ENCODE data around the gene SAMD4B. TPM values are rescaled to one million over a fixed set of nuclear protein-coding genes. Genes with fewer than 3 reads are reported as not detected.
"Not testable (repeated sequence)": the region's sequence is repeated elsewhere in the genome, so short reads cannot be mapped to it uniquely, and the experiment has no call there.

The SAMD4B gene
- total and polyA plus RNA-seq, 12 donors: 35.5 to 92.8 (median 49.8) TPM

GRCh38 chr19:39328046-39328705, 14.0 kb upstream of the SAMD4B start:
- WGBS, 2 donors: 27 to 28% methylated on average over 17 of the region's 17 CpGs
- peak; percentile 61 to 88 (median 80) for ATAC-seq
- TF ChIP-seq CTCF (IDR thresholded peaks at IDR 0.05): peak; percentile 83 to 98 (median 95)

GRCh38 chr19:39329948-39330347, 12.3 kb upstream of the SAMD4B start:
- ATAC-seq: no peak
- no peak overlapping the region for H3K4me3 ChIP-seq
- H3K36me3 ChIP-seq: peaks cover 0 to 54% (median 0%) of the 10 kb centered on the region in 9 donors
- TF ChIP-seq CTCF (IDR thresholded peaks at IDR 0.05): no peak
- intact Hi-C loops (cut with DNase I): loop anchor here in 9 of 10 donors (2.0 to 10.0 kb wide), 10 partner anchors 115 to 375 kb away; partner anchors contain the start of genes FBXO17 (in 2 of the 9) and NCCRP1 (in 2 of the 9)
- H3K4me1 ChIP-seq: peaks cover 0 to 30% (median 5%) of the 10 kb centered on the region in 9 donors
- no peak overlapping the region for H3K27ac ChIP-seq
- no peaks in the 10 kb centered on the region for H3K9me3 ChIP-seq
- DNase-seq: no peak
- peaks cover 0 to 5% (median 0%) of the 10 kb centered on the region in 7 donors for H3K27me3 ChIP-seq
- 92 to 95% methylated on average over 7 of the region's 7 CpGs for WGBS, 2 donors

More at GRCh38 chr19:39328046-39328705, 14.0 kb upstream of the SAMD4B start:
- peaks cover 0 to 16% (median 5%) of the 10 kb centered on the region in 9 donors for H3K4me1 ChIP-seq
- peak; percentile 82 to 85 for DNase-seq
- H3K27ac ChIP-seq: no peak overlapping the region
- H3K27me3 ChIP-seq: peaks cover 0 to 5% (median 0%) of the 10 kb centered on the region in 7 donors
- no peaks in the 10 kb centered on the region for H3K9me3 ChIP-seq
- no peak overlapping the region for H3K4me3 ChIP-seq
- intact Hi-C loops (cut with DNase I): loop anchor here in 9 of 10 donors (1.0 to 10.0 kb wide), 11 partner anchors 113 to 373 kb away; partner anchors contain the start of genes NCCRP1 (in 2 of the 9) and FBXO17 (in 1 of the 9)
- H3K36me3 ChIP-seq: peaks cover 0 to 52% (median 0%) of the 10 kb centered on the region in 9 donors

GRCh38 chr19:39332293-39332692, 9.9 kb upstream of the SAMD4B start:
- intact Hi-C loops (cut with DNase I): loop anchor here in 1 of 10 donors (10.0 kb wide), 1 partner anchor 357 kb away; the partner anchor contains the start of gene FBXO17
- no peak for TF ChIP-seq CTCF (IDR thresholded peaks at IDR 0.05)

GRCh38 chr19:39332738-39333137, 9.5 kb upstream of the SAMD4B start:
- H3K4me3 ChIP-seq, ATAC-seq, H3K9me3 ChIP-seq, DNase-seq, H3K27ac ChIP-seq, H3K27me3 ChIP-seq: not testable (repeated sequence)
- WGBS, 2 donors: 84 to 87% methylated on average over 6 of the region's 6 CpGs
- H3K36me3 ChIP-seq: peaks cover 0 to 44% (median 0%) of the 10 kb centered on the region in 9 donors
- H3K4me1 ChIP-seq: peaks cover 0 to 45% (median 7%) of the 10 kb centered on the region in 9 donors
- intact Hi-C loops (cut with DNase I): loop anchor here in 1 of 10 donors (10.0 kb wide), 1 partner anchor 358 kb away; the partner anchor contains the start of gene FBXO17

More at GRCh38 chr19:39332293-39332692, 9.9 kb upstream of the SAMD4B start:
- Histone ChIP-seq H3K4me1 (peaks cover 0 to 43% (median 7%) of the 10 kb centered on the region in 9 donors), H3K4me3 (no peak overlapping the region), H3K36me3 (peaks cover 0 to 49% (median 0%) of the 10 kb centered on the region in 9 donors), H3K27me3 (peaks cover 0 to 5% (median 0%) of the 10 kb centered on the region in 7 donors), H3K27ac (no peak overlapping the region), H3K9me3 (no peaks in the 10 kb centered on the region)
- WGBS, 2 donors: 88 to 94% methylated on average over 7 of the region's 7 CpGs
- ATAC-seq (no peak), DNase-seq (no peak)

All from heart right ventricle (tissue), 16 donors.